PFSK-1 (cell line): ENCODE data around the gene NOL4L.

Experiments
- FOXP2 ChIP-seq: optimal IDR thresholded peaks from 2 replicates; pipeline ENCODE3; 2011; ENCODE audit warnings: borderline replicate concordance, control low read depth, inconsistent platforms; ENCODE audit not compliant: insufficient read depth; ENCODE audit errors: extremely low read length, extremely low read depth
- POLR2AphosphoS5 ChIP-seq: IDR thresholded peaks from 2 replicates; pipeline ENCODE4 v1.6.1; 2012; ENCODE audit warnings: low read depth, mild to moderate bottlenecking, control low read depth, low read length, moderate library complexity
- REST ChIP-seq, 2 experiments: IDR thresholded peaks; 2 replicates each; pipeline versions ENCODE4 v1.6.1 to v1.8.0; 2011 to 2012; ENCODE audit warnings: low read depth in 2 of 2, low read length in 2 of 2, control low read depth in 1 of 2, inconsistent platforms in 1 of 2, mild to moderate bottlenecking in 1 of 2, moderate library complexity in 1 of 2; ENCODE audit not compliant: insufficient read depth in 1 of 2
- SIN3A ChIP-seq: IDR thresholded peaks from 2 replicates; pipeline ENCODE4 v1.6.1; 2012; ENCODE audit warnings: mild to moderate bottlenecking, low read length, moderate library complexity, borderline replicate concordance; ENCODE audit not compliant: insufficient read depth
- TAF1 ChIP-seq: IDR thresholded peaks from 2 replicates; pipeline ENCODE4 v1.6.1; 2012; ENCODE audit warnings: low read length, control low read depth, borderline replicate concordance; ENCODE audit not compliant: insufficient read depth

NOL4L gene

DNA sequence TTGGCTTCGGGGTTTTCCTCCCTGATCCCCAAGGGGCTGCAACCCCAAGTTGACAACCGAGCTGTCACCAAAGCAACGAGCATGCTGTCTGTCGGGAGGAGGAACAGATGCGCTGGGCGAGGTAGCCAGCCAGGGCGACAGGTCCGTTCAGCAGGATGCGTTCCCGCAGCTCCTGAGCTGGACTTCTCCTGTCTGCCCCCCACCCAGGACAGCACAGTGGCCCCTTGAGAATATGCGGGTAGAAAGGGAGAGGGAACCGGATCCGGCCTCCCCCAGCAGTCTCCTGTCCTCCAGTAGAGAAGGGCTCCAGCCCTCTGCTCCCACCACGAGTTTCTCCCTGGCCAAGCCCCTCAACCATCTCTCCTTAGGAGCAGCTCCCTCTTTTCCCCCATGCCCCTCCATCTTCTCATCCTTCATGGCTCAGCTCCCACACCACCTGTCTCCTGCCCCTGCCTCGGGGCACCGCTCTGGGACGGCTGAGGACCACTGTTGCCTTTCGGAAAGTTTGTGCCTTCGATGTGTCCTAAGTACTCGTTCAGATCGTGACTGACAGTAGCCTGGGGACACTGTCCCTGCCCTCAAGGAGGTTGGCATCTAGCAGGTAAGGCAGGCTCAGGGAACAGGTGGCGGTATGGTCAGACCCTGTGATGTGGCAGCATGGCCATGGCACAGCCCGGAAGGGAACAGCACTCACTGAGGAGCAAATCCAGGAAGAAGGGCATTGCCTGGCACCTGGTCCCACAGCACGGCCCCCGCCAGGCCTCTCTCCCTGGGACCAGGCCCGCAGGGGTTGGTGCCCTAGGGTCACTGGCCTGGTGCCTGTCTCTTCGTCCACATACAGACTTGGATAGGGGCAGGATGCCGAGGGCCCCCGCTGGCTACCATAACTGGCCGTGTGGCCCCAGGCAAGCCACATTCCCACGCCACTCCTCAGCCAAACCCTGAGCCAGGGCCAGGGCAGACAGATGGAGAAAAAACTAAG is 130.7 kb downstream of the NOL4L start:
- TF ChIP-seq TAF1, result no peak
- TF ChIP-seq REST (IDR thresholded peaks at IDR 0.05; ENCODE audit: insufficient read depth in 1 of 2, low read depth in 2 of 2, low read length in 2 of 2), result no peak
- TF ChIP-seq FOXP2, result no peak
- no peak for TF ChIP-seq POLR2AphosphoS5
- no peak for TF ChIP-seq SIN3A

GRCh38 chr20:32453467-32454163 is 131.5 kb downstream of the NOL4L start:
- TF ChIP-seq TAF1 (no peak), SIN3A (no peak), REST (IDR thresholded peaks at IDR 0.05; ENCODE audit: insufficient read depth in 1 of 2, low read depth in 2 of 2, low read length in 2 of 2) (no peak), POLR2AphosphoS5 (no peak), FOXP2 (no peak)

DNA sequence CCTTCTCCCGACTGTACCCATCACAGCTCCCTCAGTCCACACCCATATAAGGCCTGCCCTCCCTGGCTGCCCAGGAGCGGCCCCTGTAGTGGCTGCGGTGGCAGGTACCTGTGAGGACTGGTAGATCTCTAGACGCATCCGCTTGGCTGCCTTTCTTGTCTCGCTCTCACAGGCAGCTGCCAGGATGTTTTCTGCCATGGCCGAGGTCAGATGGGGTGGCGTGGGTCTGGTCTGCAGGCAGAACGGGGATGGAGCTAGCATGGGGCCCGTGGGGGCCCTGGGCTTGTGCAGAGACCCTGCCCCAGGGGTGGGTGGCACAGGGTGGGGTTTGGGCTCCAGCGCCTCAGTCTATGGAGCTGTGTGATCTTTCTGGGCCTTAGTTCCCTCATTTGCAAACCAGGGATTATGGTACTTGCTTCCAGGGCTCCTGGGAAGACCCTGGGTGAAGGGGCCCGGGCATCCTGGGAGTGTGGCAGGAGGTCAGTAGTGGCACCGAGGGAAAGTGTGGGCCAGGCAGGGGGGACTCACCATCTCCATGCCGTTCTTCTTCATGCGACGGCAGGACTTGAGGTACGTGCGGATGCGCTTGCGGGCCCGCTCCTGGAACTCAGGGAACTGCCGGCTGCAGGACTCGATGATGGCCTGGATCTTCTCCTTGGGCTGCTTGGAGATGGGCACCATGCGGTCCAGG is 132.2 kb downstream of the NOL4L start:
- no peak for TF ChIP-seq SIN3A
- no peak for TF ChIP-seq REST (IDR thresholded peaks at IDR 0.05; ENCODE audit: insufficient read depth in 1 of 2, low read depth in 2 of 2, low read length in 2 of 2)
- no peak for TF ChIP-seq FOXP2
- no peak for TF ChIP-seq POLR2AphosphoS5
- no peak for TF ChIP-seq TAF1

- no peak for TF ChIP-seq FOXP2
- TF ChIP-seq SIN3A, result no peak
- no peak for TF ChIP-seq TAF1
- TF ChIP-seq REST (IDR thresholded peaks at IDR 0.05; ENCODE audit: insufficient read depth in 1 of 2, low read depth in 2 of 2, low read length in 2 of 2), result no peak
- no peak for TF ChIP-seq POLR2AphosphoS5
These were observed 133.3 kb downstream of the NOL4L start for GRCh38 chr20:32451682-32452461.
